ENCODE data around the gene BTBD9. TPM values are rescaled to one million over a fixed set of nuclear protein-coding genes. Genes with fewer than 3 reads are reported as not detected.

The BTBD9 gene
- total RNA-seq, 2 experiments from 2014 or later, result 6.2 to 6.4 TPM

- no peak overlapping the region for H3K4me3 Mint-ChIP-seq
- intact Hi-C loops (cut with micrococcal nuclease), result no loop called here
- H3K27ac Mint-ChIP-seq, result peak overlapping the region; percentile 9
- no peak for TF ChIP-seq CTCF (IDR thresholded peaks at IDR 0.05)
- DNase-seq, result no peak
- peaks cover 27% of the 10 kb centered on the region for H3K36me3 Mint-ChIP-seq (ENCODE audit: low read depth)
- H3K4me1 Mint-ChIP-seq (ENCODE audit: low read depth), result peaks cover 15% of the 10 kb centered on the region
- ChIA-PET CTCF (interaction anchor here (1.5 kb wide), 1 partner anchor 9 kb away, joined by 3 read pairs; no protein-coding TSS in a partner anchor), POLR2A (no interaction called here)
- no peaks in the 10 kb centered on the region for H3K9me3 Mint-ChIP-seq
- H3K27me3 Mint-ChIP-seq, result no peaks in the 10 kb centered on the region
- ATAC-seq, result no peak
Measured at GRCh38 chr6:38684904-38685303, 45.2 kb upstream of the BTBD9 start.

GRCh38 chr6:38684237-38684636 is 44.5 kb upstream of the BTBD9 start:
- DNase-seq, result no peak
- CTCF ChIA-PET, result interaction anchor here (0.7 to 1.5 kb wide), 2 partner anchors 10 to 14 kb away, joined by 3 read pairs; no protein-coding TSS in a partner anchor
- ATAC-seq, result no peak
- peaks cover 13% of the 10 kb centered on the region for H3K4me1 Mint-ChIP-seq (ENCODE audit: low read depth)
- no peak for TF ChIP-seq CTCF (IDR thresholded peaks at IDR 0.05)
- peaks cover 29% of the 10 kb centered on the region for H3K36me3 Mint-ChIP-seq (ENCODE audit: low read depth)
- POLR2A ChIA-PET, result no interaction called here
- H3K27me3 Mint-ChIP-seq, result no peaks in the 10 kb centered on the region
- H3K4me3 Mint-ChIP-seq, result no peak overlapping the region
- intact Hi-C loops (cut with micrococcal nuclease), result no loop called here
- H3K9me3 Mint-ChIP-seq, result no peaks in the 10 kb centered on the region
- H3K27ac Mint-ChIP-seq, result no peak overlapping the region

GRCh38 chr6:38681850-38682249 is 42.1 kb upstream of the BTBD9 start:
- CTCF ChIA-PET, result no interaction called here

DNA sequence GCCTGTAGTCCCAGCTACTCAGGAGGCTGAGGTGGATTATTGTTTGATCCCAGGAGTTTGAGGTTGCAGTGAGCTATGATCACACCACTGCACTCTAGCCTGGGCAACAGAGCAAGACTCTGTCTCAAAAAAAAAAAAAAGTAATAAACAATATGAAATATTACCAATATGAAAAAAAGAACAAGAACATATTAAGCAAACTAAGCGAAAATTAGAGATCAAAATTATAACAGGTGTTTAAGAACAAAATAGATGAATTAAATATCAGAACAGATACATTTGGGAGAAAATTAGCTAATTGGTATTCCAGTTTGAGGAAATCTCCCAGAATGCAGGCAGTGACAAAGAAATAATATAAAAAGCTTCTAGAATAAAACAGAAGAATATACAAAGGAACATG is 39.9 kb upstream of the BTBD9 start:
- no peaks in the 10 kb centered on the region for H3K27me3 Mint-ChIP-seq
- H3K4me1 Mint-ChIP-seq (ENCODE audit: low read depth), result peaks cover 3% of the 10 kb centered on the region
- DNase-seq (no peak), ATAC-seq (no peak)
- no peak for TF ChIP-seq CTCF (IDR thresholded peaks at IDR 0.05)
- H3K27ac Mint-ChIP-seq, result no peak overlapping the region
- peaks cover 47% of the 10 kb centered on the region for H3K36me3 Mint-ChIP-seq (ENCODE audit: low read depth)
- intact Hi-C loops (cut with micrococcal nuclease), result loop anchor here (10.0 kb wide), 1 partner anchor 165 kb away; no protein-coding TSS in a partner anchor
- no peak overlapping the region for H3K4me3 Mint-ChIP-seq
- CTCF ChIA-PET, result no interaction called here
- POLR2A ChIA-PET, result no interaction called here
- no peaks in the 10 kb centered on the region for H3K9me3 Mint-ChIP-seq

More at GRCh38 chr6:38681850-38682249, 42.1 kb upstream of the BTBD9 start:
- no peak overlapping the region for H3K4me3 Mint-ChIP-seq
- intact Hi-C loops (cut with micrococcal nuclease), result no loop called here
- H3K27ac Mint-ChIP-seq, result no peak overlapping the region
- no peak for TF ChIP-seq CTCF (IDR thresholded peaks at IDR 0.05)
- peaks cover 4% of the 10 kb centered on the region for H3K4me1 Mint-ChIP-seq (ENCODE audit: low read depth)
- peaks cover 37% of the 10 kb centered on the region for H3K36me3 Mint-ChIP-seq (ENCODE audit: low read depth)
- ATAC-seq, result no peak
- POLR2A ChIA-PET, result no interaction called here
- DNase-seq, result no peak
- no peaks in the 10 kb centered on the region for H3K9me3 Mint-ChIP-seq
- no peaks in the 10 kb centered on the region for H3K27me3 Mint-ChIP-seq

- no peak for ATAC-seq
- intact Hi-C loops (cut with micrococcal nuclease), result loop anchor here (10.0 kb wide), 1 partner anchor 163 kb away; no protein-coding TSS in a partner anchor
- Mint-ChIP-seq H3K4me1 (ENCODE audit: low read depth) (peaks cover 14% of the 10 kb centered on the region), H3K9me3 (peaks cover 2% of the 10 kb centered on the region), H3K36me3 (ENCODE audit: low read depth) (peaks cover 49% of the 10 kb centered on the region), H3K27ac (no peak overlapping the region), H3K4me3 (no peak overlapping the region), H3K27me3 (no peaks in the 10 kb centered on the region)
- no peak for TF ChIP-seq CTCF (IDR thresholded peaks at IDR 0.05)
- ChIA-PET POLR2A (interaction anchor here (0.6 kb wide), 1 partner anchor 653 kb away, joined by 3 read pairs; no protein-coding TSS in a partner anchor), CTCF (no interaction called here)
- DNase-seq, result no peak
Measured at GRCh38 chr6:38678178-38678760, 38.5 kb upstream of the BTBD9 start.
